K562 (cell line): Measurements from ENCODE around the gene PTGIR. TPM values are rescaled to one million over a fixed set of nuclear protein-coding genes. Genes with fewer than 3 reads are reported as not detected.
A peak's percentile ranks its signal among the peaks of the same experiment; 100 is the strongest.

Experiments used
- ARID1B ChIP-seq: fragments of 450-650 bp; IDR thresholded peaks from 2 replicates; pipeline ENCODE4 v1.6.1; 2016; ENCODE audit warnings: antibody characterized with exemption, mild to moderate bottlenecking, inconsistent platforms
- BHLHE40 ChIP-seq: IDR thresholded peaks from 2 replicates; pipeline ENCODE4 v1.6.1; 2011; ENCODE audit warnings: low read length, improper control_type of control experiment
- DMBX1 ChIP-seq: fragments of 250-450 bp; sonication (Bioruptor Pico); IDR thresholded peaks from 2 replicates; pipeline ENCODE4 v1.8.0; 2022; ENCODE audit warnings: inconsistent platforms, mild to moderate bottlenecking, moderate library complexity, borderline replicate concordance
- HNRNPUL1 ChIP-seq: fragments of 200-400 bp; formaldehyde crosslinking; IDR thresholded peaks from 2 replicates; pipeline ENCODE4 v1.6.1; 2017; ENCODE audit warnings: low read length
- MCM2 ChIP-seq: fragments of 450-650 bp; IDR thresholded peaks from 2 replicates; pipeline ENCODE4 v1.6.1; 2017; ENCODE audit warnings: low read depth, mild to moderate bottlenecking
- MCM3 ChIP-seq: fragments of 450-650 bp; IDR thresholded peaks from 2 replicates; pipeline ENCODE4 v1.6.1; 2016
- MED1 ChIP-seq: sonication (generic); formaldehyde crosslinking; IDR thresholded peaks from 2 replicates; pipeline ENCODE4 v1.8.1; 2023; ENCODE audit warnings: missing genetic modification reagents, borderline replicate concordance
- PTTG1 ChIP-seq: fragments of 450-650 bp; IDR thresholded peaks from 2 replicates; pipeline ENCODE4 v1.6.1; 2016; ENCODE audit warnings: low read depth, mild to moderate bottlenecking, missing genetic modification characterization, missing compliant biosample characterization
- SAP30 ChIP-seq: fragments of 200-600 bp; sonication (generic); IDR thresholded peaks from 2 replicates; pipeline ENCODE4 v1.6.1; 2012; ENCODE audit warnings: borderline replicate concordance, low read depth, mild to moderate bottlenecking, moderate library complexity, low read length, control low read depth, inconsistent platforms; ENCODE audit not compliant: insufficient read depth, poor library complexity, severe bottlenecking
- SIN3A ChIP-seq, 2 experiments: fragments of 150-350 bp in 1 of 2; IDR thresholded peaks; 2 replicates each; pipeline ENCODE4 v1.6.1; 2011 to 2016; ENCODE audit warnings: borderline replicate concordance in 2 of 2, low read depth in 2 of 2, low read length in 2 of 2, mild to moderate bottlenecking in 2 of 2, moderate library complexity in 2 of 2; ENCODE audit not compliant: control insufficient read depth in 1 of 2
- SMAD2 ChIP-seq: fragments of 150-350 bp; IDR thresholded peaks from 2 replicates; pipeline ENCODE4 v1.6.1; 2014; ENCODE audit warnings: low read depth, mild to moderate bottlenecking, low read length
- SREBF1 ChIP-seq: fragments of 150-350 bp; IDR thresholded peaks from 2 replicates; pipeline ENCODE4 v1.6.1; 2014; ENCODE audit warnings: antibody characterized with exemption, low read depth, low read length, borderline replicate concordance
- ZNF121 ChIP-seq: sonication (generic); formaldehyde crosslinking; conservative IDR thresholded peaks from 2 replicates; pipeline ENCODE4 v1.8.0; 2022; ENCODE audit warnings: missing genetic modification reagents
- ZNF23 ChIP-seq: fragments of 250-450 bp; sonication (Bioruptor Pico); IDR thresholded peaks from 2 replicates; pipeline ENCODE4 v1.4.0; 2020; ENCODE audit warnings: mild to moderate bottlenecking
- ZNF561 ChIP-seq: fragments of 450-650 bp; formaldehyde crosslinking; conservative IDR thresholded peaks from 2 replicates; pipeline ENCODE4 v1.4.0; 2020; ENCODE audit warnings: mild to moderate bottlenecking, moderate library complexity
- ZZZ3 ChIP-seq: fragments of 450-650 bp; IDR thresholded peaks from 2 replicates; pipeline ENCODE4 v1.6.1; 2016; ENCODE audit warnings: antibody characterized with exemption, mild to moderate bottlenecking, moderate library complexity
- polyA plus RNA-seq, 8 experiments: library from polyadenylated mRNA; depleted of rRNA in 4 of 8; stranded (reverse) in 5 of 8; unstranded in 3 of 8; fragments of >200 nt; fragmentation: Nextera tagmentation in 2 of 8; fragmentation: Illumina TruSeq in 1 of 8; extraction: Ambion mirVana in 2 of 8; extraction: Trizol in 1 of 8; gene quantifications; 2 replicates each; pipeline versions ENCODE4 v1.2.1 to v1.2.3, GENCODE V29; 2011 to 2014; ENCODE audit warnings: inconsistent platforms in 1 of 8, missing spikeins in 1 of 8
- total RNA-seq, 7 experiments: library from RNA; depleted of rRNA in 6 of 7; stranded (reverse); fragments of >200 nt in 6 of 7; fragmentation: Illumina TruSeq in 2 of 7; extraction: Trizol in 2 of 7; gene quantifications; 2 replicates each; pipeline versions ENCODE4 v1.2.1 to v1.2.3, GENCODE V29; 2011 to 2021; ENCODE audit warnings: low replicate concordance in 1 of 7
- TF ChIP-seq, protein P1 (sequence below): fragments of 450-650 bp; formaldehyde crosslinking; IDR thresholded peaks from 2 replicates; pipeline ENCODE4 v1.4.0; 2020; ENCODE audit warnings: mild to moderate bottlenecking, moderate library complexity
- TF ChIP-seq, protein P2 (sequence below): sonication (generic); formaldehyde crosslinking; IDR thresholded peaks from 2 replicates; pipeline ENCODE4 v1.8.1; 2023; ENCODE audit warnings: mild to moderate bottlenecking, missing genetic modification reagents
- TF ChIP-seq, protein P3 (sequence below), 2 experiments: fragments of 450-650 bp; conservative IDR thresholded peaks; 2 replicates each; pipeline ENCODE4 v1.6.1; 2017; ENCODE audit warnings: mild to moderate bottlenecking in 2 of 2, moderate library complexity in 2 of 2
- TF ChIP-seq, protein P4 (sequence below): fragments of 250-450 bp; sonication (Bioruptor Pico); IDR thresholded peaks from 2 replicates; pipeline ENCODE4 v1.8.0; 2022; ENCODE audit warnings: moderate library complexity, mild to moderate bottlenecking, inconsistent platforms

The PTGIR gene
- total and polyA plus RNA-seq, 9 of the 15 experiments (the other 6 are each of a cell fraction or from before 2014, with no cell fraction given), result 0.11 to 3.4 (median 1.1) TPM; not detected in 1

DNA sequence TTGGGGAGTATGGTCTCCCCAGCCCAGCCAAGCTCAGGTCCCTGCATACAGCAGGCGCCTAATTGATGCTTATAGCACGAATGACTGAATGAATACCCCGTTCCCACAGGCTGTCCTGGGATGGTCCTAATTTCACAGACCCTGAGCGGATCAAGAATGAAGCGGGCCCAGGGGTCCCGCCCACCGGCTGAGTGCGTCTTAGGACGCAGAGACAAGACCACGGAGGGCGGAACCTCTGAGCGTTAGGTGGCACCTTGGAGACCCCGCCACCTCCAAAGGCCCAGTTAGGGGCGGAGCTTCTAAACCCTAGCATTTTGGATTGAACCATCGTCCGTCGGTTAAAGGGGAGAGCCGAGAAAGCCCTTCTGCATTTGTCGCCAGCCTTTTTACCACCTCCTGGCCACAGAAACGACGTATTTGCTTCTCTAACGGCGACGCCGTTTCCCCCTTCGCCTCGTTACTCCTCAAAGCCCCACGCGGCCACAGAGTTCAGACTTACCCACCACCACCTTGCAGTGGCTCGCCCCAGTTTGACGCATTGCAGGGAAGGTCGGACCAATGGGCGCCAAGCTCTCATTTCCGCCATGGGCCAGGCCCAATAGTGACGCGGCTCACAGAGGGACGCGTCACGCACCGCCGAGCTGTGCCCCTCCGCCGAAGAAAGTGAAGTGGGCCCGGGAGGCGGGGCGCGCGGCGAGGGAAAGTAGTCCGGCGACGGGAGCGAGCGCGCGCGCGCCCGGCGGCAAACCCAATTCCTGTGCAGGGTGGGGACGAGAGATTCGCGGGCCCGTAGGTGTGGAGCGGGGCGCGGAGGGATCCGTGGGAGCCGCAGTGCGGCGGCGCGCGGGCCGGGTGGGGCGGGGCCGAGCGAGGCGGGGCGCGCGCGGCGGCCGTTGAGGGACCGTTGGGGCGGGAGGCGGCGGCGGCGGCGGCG lies 24.2 kb downstream of the PTGIR start (continued):
- TF ChIP-seq, protein P1, sequence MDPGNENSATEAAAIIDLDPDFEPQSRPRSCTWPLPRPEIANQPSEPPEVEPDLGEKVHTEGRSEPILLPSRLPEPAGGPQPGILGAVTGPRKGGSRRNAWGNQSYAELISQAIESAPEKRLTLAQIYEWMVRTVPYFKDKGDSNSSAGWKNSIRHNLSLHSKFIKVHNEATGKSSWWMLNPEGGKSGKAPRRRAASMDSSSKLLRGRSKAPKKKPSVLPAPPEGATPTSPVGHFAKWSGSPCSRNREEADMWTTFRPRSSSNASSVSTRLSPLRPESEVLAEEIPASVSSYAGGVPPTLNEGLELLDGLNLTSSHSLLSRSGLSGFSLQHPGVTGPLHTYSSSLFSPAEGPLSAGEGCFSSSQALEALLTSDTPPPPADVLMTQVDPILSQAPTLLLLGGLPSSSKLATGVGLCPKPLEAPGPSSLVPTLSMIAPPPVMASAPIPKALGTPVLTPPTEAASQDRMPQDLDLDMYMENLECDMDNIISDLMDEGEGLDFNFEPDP (CRISPR knock-in tag), result no peak; the same call in 1 of the 2 replicates
- TF ChIP-seq BHLHE40 (peak; percentile 93), SMAD2 (no peak), SIN3A (IDR thresholded peaks at IDR 0.05; ENCODE audit: borderline replicate concordance in 2 of 2, control insufficient read depth in 1 of 2, low read depth in 2 of 2, low read length in 2 of 2) (no peak), ARID1B (no peak; the same call in none of the 2 replicates), HNRNPUL1 (no peak), SREBF1 (peak; percentile 91), MCM2 (no peak), MCM3 (no peak), SAP30 (no peak), MED1 (CRISPR knock-in tag) (no peak), DMBX1 (CRISPR knock-in tag) (peak; percentile 97), ZZZ3 (peak; percentile 82), ZNF23 (no peak), ZNF121 (CRISPR knock-in tag) (no peak), PTTG1 (tag) (no peak), ZNF561 (no peak)
- TF ChIP-seq, protein P2, sequence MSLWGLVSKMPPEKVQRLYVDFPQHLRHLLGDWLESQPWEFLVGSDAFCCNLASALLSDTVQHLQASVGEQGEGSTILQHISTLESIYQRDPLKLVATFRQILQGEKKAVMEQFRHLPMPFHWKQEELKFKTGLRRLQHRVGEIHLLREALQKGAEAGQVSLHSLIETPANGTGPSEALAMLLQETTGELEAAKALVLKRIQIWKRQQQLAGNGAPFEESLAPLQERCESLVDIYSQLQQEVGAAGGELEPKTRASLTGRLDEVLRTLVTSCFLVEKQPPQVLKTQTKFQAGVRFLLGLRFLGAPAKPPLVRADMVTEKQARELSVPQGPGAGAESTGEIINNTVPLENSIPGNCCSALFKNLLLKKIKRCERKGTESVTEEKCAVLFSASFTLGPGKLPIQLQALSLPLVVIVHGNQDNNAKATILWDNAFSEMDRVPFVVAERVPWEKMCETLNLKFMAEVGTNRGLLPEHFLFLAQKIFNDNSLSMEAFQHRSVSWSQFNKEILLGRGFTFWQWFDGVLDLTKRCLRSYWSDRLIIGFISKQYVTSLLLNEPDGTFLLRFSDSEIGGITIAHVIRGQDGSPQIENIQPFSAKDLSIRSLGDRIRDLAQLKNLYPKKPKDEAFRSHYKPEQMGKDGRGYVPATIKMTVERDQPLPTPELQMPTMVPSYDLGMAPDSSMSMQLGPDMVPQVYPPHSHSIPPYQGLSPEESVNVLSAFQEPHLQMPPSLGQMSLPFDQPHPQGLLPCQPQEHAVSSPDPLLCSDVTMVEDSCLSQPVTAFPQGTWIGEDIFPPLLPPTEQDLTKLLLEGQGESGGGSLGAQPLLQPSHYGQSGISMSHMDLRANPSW (CRISPR knock-in tag), result no peak
- TF ChIP-seq, protein P3, sequence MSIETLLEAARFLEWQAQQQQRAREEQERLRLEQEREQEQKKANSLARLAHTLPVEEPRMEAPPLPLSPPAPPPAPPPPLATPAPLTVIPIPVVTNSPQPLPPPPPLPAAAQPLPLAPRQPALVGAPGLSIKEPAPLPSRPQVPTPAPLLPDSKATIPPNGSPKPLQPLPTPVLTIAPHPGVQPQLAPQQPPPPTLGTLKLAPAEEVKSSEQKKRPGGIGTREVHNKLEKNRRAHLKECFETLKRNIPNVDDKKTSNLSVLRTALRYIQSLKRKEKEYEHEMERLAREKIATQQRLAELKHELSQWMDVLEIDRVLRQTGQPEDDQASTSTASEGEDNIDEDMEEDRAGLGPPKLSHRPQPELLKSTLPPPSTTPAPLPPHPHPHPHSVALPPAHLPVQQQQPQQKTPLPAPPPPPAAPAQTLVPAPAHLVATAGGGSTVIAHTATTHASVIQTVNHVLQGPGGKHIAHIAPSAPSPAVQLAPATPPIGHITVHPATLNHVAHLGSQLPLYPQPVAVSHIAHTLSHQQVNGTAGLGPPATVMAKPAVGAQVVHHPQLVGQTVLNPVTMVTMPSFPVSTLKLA (conservative IDR thresholded peaks at IDR 0.05), result peak; percentile 82 to 93
- TF ChIP-seq, protein P4, sequence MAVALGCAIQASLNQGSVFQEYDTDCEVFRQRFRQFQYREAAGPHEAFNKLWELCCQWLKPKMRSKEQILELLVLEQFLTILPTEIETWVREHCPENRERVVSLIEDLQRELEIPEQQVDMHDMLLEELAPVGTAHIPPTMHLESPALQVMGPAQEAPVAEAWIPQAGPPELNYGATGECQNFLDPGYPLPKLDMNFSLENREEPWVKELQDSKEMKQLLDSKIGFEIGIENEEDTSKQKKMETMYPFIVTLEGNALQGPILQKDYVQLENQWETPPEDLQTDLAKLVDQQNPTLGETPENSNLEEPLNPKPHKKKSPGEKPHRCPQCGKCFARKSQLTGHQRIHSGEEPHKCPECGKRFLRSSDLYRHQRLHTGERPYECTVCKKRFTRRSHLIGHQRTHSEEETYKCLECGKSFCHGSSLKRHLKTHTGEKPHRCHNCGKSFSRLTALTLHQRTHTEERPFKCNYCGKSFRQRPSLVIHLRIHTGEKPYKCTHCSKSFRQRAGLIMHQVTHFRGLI, result peak; percentile 86; the same call in 1 of the 2 replicates
